Activated CD8-positive, alpha-beta T cell treated with anti-CD3 and anti-CD28 coated beads for 36 hours (primary cell): ENCODE measurements around the gene OBSCN. TPM values are rescaled to one million over a fixed set of nuclear protein-coding genes. Genes with fewer than 3 reads are reported as not detected.

Experiments
- ATAC-seq: fragments of 200-7000 bp; cut with Tn5 transposase; one replicate; pipeline ENCODE4 v1.10.0; 2021; ENCODE audit warnings: mild to moderate bottlenecking, moderate library complexity
- CTCF ChIA-PET: fragments of 350-600 bp; sonication (Branson Sonifier 250); formaldehyde crosslinking; loops from one replicate; lab custom pipeline; 2021; ENCODE audit warnings: antibody characterized with exemption; lab: Charles Lee
- POLR2A ChIA-PET: fragments of 350-600 bp; sonication (Branson Sonifier 250); formaldehyde crosslinking; loops from one replicate; lab custom pipeline; 2021; ENCODE audit warnings: antibody characterized with exemption; lab: Charles Lee
- DNase-seq: peaks from one replicate; pipeline ENCODE4 v3.0.0-alpha.2; 2020
- H3K27ac Mint-ChIP-seq: one replicate; pipeline ENCODE4 v1.8.0; 2021; ENCODE audit warnings: mild to moderate bottlenecking, mixed read lengths
- H3K27me3 Mint-ChIP-seq: one replicate; pipeline ENCODE4 v1.8.0; 2021; ENCODE audit warnings: mixed read lengths
- H3K36me3 Mint-ChIP-seq: one replicate; pipeline ENCODE4 v1.8.0; 2021; ENCODE audit warnings: low read depth, mixed read lengths
- H3K4me1 Mint-ChIP-seq: one replicate; pipeline ENCODE4 v1.8.0; 2021; ENCODE audit warnings: low read depth, mixed read lengths
- H3K4me3 Mint-ChIP-seq: one replicate; pipeline ENCODE4 v1.8.0; 2021; ENCODE audit warnings: mild to moderate bottlenecking, moderate library complexity, mixed read lengths
- H3K9me3 Mint-ChIP-seq: one replicate; pipeline ENCODE4 v1.8.0; 2021; ENCODE audit warnings: mixed read lengths
- intact Hi-C: fragments of 100-400 bp; cut with micrococcal nuclease; formaldehyde crosslinking; loops from one replicate; pipeline ENCODE4 v1.10.0; 2022
- total RNA-seq, 2 experiments: library from RNA; stranded (reverse); gene quantifications; one replicate each; pipeline ENCODE4 v1.2.3, GENCODE V29; 2021
- TF ChIP-seq, protein P1 (sequence below): fragments of 200-600 bp; IDR thresholded peaks from one replicate; pipeline ENCODE4 v1.8.0; 2022; ENCODE audit warnings: antibody characterized with exemption, mild to moderate bottlenecking

OBSCN gene
- total RNA-seq, 2 experiments from 2014 or later, result 21.6 to 23.7 TPM

DNA sequence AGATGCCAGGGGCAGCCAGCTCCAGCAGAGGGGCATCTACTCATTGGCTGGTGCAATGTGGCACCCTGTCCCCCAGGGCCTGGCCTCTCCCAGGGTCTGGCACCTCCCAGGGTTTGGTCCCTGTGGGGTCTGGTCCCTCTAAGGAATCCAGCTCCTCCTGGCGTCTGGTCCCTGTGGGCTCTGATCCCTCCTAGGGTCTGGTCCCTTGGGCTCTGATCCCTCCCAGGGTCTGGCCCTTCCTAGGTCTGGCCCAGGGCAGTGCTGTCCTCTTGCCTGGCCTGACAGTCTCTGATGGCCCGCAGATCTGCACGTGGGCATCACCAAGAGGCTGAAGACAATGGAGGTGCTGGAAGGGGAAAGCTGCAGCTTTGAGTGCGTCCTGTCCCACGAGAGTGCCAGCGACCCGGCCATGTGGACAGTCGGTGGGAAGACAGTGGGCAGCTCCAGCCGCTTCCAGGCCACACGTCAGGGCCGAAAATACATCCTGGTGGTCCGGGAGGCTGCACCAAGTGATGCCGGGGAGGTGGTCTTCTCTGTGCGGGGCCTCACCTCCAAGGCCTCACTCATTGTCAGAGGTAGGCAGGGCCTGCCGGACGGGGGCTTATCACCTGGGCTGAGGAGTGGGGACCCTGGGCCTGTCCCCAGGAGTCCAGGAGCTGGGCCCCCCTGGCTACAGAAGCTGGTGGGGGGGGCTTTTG lies 73.9 kb downstream of the OBSCN start:
- H3K4me3 Mint-ChIP-seq, result no peak overlapping the region
- no peak for ATAC-seq
- DNase-seq, result no peak
- no peaks in the 10 kb centered on the region for H3K36me3 Mint-ChIP-seq
- ChIA-PET POLR2A (interaction anchor here (0.6 kb wide), 1 partner anchor 420 kb away, joined by 3 read pairs; no protein-coding TSS in a partner anchor), CTCF (no interaction called here)
- H3K9me3 Mint-ChIP-seq, result no peaks in the 10 kb centered on the region
- H3K27me3 Mint-ChIP-seq, result no peaks in the 10 kb centered on the region
- TF ChIP-seq, protein P1, sequence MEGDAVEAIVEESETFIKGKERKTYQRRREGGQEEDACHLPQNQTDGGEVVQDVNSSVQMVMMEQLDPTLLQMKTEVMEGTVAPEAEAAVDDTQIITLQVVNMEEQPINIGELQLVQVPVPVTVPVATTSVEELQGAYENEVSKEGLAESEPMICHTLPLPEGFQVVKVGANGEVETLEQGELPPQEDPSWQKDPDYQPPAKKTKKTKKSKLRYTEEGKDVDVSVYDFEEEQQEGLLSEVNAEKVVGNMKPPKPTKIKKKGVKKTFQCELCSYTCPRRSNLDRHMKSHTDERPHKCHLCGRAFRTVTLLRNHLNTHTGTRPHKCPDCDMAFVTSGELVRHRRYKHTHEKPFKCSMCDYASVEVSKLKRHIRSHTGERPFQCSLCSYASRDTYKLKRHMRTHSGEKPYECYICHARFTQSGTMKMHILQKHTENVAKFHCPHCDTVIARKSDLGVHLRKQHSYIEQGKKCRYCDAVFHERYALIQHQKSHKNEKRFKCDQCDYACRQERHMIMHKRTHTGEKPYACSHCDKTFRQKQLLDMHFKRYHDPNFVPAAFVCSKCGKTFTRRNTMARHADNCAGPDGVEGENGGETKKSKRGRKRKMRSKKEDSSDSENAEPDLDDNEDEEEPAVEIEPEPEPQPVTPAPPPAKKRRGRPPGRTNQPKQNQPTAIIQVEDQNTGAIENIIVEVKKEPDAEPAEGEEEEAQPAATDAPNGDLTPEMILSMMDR, result no peak
- no peak overlapping the region for H3K27ac Mint-ChIP-seq
- no peaks in the 10 kb centered on the region for H3K4me1 Mint-ChIP-seq
- intact Hi-C loops, result no loop called here

DNA sequence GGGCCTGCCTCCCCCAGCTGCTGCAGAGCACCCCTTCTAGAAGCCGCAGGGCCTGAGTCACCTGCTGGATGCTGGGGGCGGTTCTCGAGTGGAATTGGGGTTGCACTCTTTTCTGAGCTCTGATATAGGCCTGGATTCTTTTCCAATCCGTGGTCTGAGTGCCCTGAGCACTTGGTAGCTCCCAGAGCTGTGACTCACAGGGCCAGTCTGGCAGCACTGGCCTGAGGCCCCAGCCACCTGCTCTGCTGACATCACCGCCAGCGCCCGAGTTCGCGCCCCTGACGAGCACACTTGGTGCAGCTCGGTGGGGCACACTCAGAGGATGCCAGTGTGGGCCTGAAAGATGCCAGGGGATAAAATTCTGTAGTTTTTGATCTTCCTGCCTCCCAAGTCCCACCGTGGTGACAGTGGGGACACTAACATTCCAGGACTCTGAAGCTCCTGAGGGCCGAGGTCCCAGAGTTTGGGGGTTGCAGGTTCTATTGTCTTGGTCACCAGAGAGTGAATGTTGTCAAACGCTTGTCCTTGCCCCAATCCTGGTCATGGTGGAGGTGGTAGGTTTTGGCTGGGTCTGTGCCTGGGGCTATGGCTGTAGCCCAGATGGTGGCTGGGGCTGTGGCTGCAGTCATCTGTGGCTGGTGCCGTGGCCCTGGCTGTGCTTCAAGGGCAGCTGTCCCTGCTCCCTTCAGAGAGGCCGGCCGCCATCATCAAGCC lies 74.6 kb downstream of the OBSCN start:
- no peak overlapping the region for H3K4me3 Mint-ChIP-seq
- TF ChIP-seq, protein P1, result no peak
- no peak for ATAC-seq
- no peak overlapping the region for H3K27ac Mint-ChIP-seq
- no peaks in the 10 kb centered on the region for H3K27me3 Mint-ChIP-seq
- no peaks in the 10 kb centered on the region for H3K4me1 Mint-ChIP-seq
- DNase-seq, result no peak
- intact Hi-C loops, result no loop called here
- no peaks in the 10 kb centered on the region for H3K9me3 Mint-ChIP-seq
- no peaks in the 10 kb centered on the region for H3K36me3 Mint-ChIP-seq
- ChIA-PET POLR2A (no interaction called here), CTCF (no interaction called here)

DNA sequence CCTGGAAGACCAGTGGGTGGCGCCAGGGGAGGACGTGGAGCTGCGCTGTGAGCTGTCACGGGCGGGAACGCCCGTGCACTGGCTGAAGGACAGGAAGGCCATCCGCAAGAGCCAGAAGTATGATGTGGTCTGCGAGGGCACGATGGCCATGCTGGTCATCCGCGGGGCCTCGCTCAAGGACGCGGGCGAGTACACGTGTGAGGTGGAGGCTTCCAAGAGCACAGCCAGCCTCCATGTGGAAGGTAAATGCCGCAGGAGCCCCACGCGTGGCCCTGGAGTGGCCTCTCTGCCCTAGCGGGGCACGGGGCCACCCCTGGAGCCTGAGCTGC lies 75.2 kb downstream of the OBSCN start:
- no peaks in the 10 kb centered on the region for H3K27me3 Mint-ChIP-seq
- no peak overlapping the region for H3K27ac Mint-ChIP-seq
- CTCF ChIA-PET, result interaction anchor here (1.1 kb wide), 1 partner anchor 218 kb away, joined by 4 read pairs; no protein-coding TSS in a partner anchor
- H3K4me1 Mint-ChIP-seq, result no peaks in the 10 kb centered on the region
- no peak for DNase-seq
- H3K36me3 Mint-ChIP-seq, result no peaks in the 10 kb centered on the region
- TF ChIP-seq, protein P1, result no peak
- POLR2A ChIA-PET, result no interaction called here
- ATAC-seq, result no peak
- no peak overlapping the region for H3K4me3 Mint-ChIP-seq
- no peaks in the 10 kb centered on the region for H3K9me3 Mint-ChIP-seq
- intact Hi-C loops, result no loop called here

DNA sequence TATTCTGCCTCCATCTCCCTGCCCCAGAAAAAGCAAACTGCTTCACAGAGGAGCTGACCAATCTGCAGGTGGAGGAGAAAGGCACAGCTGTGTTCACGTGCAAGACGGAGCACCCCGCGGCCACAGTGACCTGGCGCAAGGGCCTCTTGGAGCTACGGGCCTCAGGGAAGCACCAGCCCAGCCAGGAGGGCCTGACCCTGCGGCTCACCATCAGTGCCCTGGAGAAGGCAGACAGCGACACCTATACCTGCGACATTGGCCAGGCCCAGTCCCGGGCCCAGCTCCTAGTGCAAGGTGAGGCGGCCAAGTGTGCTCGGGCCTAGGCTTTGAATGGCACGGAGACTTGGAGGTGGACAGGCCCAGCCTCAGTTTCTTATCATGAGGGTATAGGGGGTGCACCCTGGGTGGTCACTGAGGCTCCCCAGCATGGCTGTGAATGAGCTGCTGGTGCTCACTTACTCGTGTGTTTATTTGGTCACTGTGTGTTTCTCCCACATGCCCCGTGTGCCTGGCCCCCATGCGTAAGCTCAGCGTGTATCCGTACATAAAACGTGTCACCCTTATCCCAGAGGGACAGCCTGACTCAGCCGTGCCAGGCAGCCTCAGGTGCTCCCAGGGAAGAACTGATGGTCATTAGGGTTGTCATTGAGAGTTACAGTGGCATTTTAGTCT lies 75.8 kb downstream of the OBSCN start:
- intact Hi-C loops, result no loop called here
- no peak for DNase-seq
- Mint-ChIP-seq H3K27ac (no peak overlapping the region), H3K36me3 (no peaks in the 10 kb centered on the region), H3K4me1 (peaks cover 3% of the 10 kb centered on the region), H3K9me3 (no peaks in the 10 kb centered on the region), H3K4me3 (no peak overlapping the region), H3K27me3 (no peaks in the 10 kb centered on the region)
- ChIA-PET POLR2A (no interaction called here), CTCF (interaction anchor here (1.1 kb wide), 1 partner anchor 217 kb away, joined by 4 read pairs; no protein-coding TSS in a partner anchor)
- no peak for ATAC-seq
- TF ChIP-seq, protein P1, result no peak

DNA sequence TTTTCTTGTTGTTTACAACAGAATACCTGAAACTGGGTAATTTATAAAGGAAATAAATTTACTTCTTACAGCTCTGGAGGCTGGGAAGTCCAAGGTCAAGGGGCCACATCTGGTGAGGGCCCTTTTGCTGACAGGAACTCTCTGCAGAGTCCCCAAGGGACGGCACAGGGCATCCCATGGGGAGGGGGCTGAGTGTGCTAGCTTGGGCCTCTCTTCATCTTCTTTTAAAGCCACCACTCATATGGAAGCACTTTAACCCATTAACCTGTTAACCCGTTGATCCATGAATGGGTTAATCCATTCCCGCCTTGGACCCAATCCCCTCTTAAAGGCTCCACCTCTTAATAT lies 76.3 kb downstream of the OBSCN start:
- no peaks in the 10 kb centered on the region for H3K27me3 Mint-ChIP-seq
- DNase-seq (no peak), ATAC-seq (no peak)
- H3K4me3 Mint-ChIP-seq, result no peak overlapping the region
- H3K36me3 Mint-ChIP-seq, result no peaks in the 10 kb centered on the region
- TF ChIP-seq, protein P1, result no peak
- H3K4me1 Mint-ChIP-seq, result peaks cover 7% of the 10 kb centered on the region
- no peak overlapping the region for H3K27ac Mint-ChIP-seq
- H3K9me3 Mint-ChIP-seq, result no peaks in the 10 kb centered on the region
- intact Hi-C loops, result no loop called here
- POLR2A ChIA-PET, result no interaction called here
- CTCF ChIA-PET, result interaction anchor here (1.1 kb wide), 1 partner anchor 217 kb away, joined by 4 read pairs; no protein-coding TSS in a partner anchor
